ENCODE data around the gene PPM1J. TPM values are rescaled to one million over a fixed set of nuclear protein-coding genes. Genes with fewer than 3 reads are reported as not detected.
A peak's percentile ranks its signal among the peaks of the same experiment; 100 is the strongest.

Gene PPM1J
- total RNA-seq, 1 donor from 2014 or later, result 2.1 TPM

- Histone ChIP-seq H3K27me3 (ENCODE audit: control insufficient read depth, insufficient read depth, low read length) (no peaks in the 10 kb centered on the region), H3K36me3 (ENCODE audit: control insufficient read depth, insufficient read depth, low read length) (no peaks in the 10 kb centered on the region), H3K4me3 (ENCODE audit: low read depth, low read length) (no peak overlapping the region)
- TF ChIP-seq CTCF (IDR thresholded peaks at IDR 0.05; ENCODE audit: insufficient read depth, low read length, poor library complexity, severe bottlenecking), result no peak
- DNase-seq (ENCODE audit: low read depth), result no peak
Observed at GRCh38 chr1:112754116-112754628, 39.0 kb upstream of the PPM1J start.

GRCh38 chr1:112748396-112748795, 33.3 kb upstream of the PPM1J start:
- TF ChIP-seq CTCF (IDR thresholded peaks at IDR 0.05; ENCODE audit: insufficient read depth, low read length, poor library complexity, severe bottlenecking), result no peak
- H3K4me3 ChIP-seq (ENCODE audit: low read depth, low read length), result no peak overlapping the region
- no peak for DNase-seq (ENCODE audit: low read depth)
- H3K36me3 ChIP-seq (ENCODE audit: control insufficient read depth, insufficient read depth, low read length), result no peaks in the 10 kb centered on the region
- H3K27me3 ChIP-seq (ENCODE audit: control insufficient read depth, insufficient read depth, low read length), result peaks cover 10% of the 10 kb centered on the region

GRCh38 chr1:112744009-112744578, 29.0 kb upstream of the PPM1J start:
- no peak for DNase-seq (ENCODE audit: low read depth)

GRCh38 chr1:112743174-112744008, 28.3 kb upstream of the PPM1J start:
- no peaks in the 10 kb centered on the region for H3K36me3 ChIP-seq (ENCODE audit: control insufficient read depth, insufficient read depth, low read length)
- H3K4me3 ChIP-seq (ENCODE audit: low read depth, low read length), result peak overlapping the region; percentile 32
- peaks cover 10% of the 10 kb centered on the region for H3K27me3 ChIP-seq (ENCODE audit: control insufficient read depth, insufficient read depth, low read length)
- DNase-seq (ENCODE audit: low read depth), result no peak
- no peak for TF ChIP-seq CTCF (IDR thresholded peaks at IDR 0.05; ENCODE audit: insufficient read depth, low read length, poor library complexity, severe bottlenecking)

More at GRCh38 chr1:112744009-112744578, 29.0 kb upstream of the PPM1J start:
- Histone ChIP-seq H3K27me3 (ENCODE audit: control insufficient read depth, insufficient read depth, low read length) (peaks cover 10% of the 10 kb centered on the region), H3K4me3 (ENCODE audit: low read depth, low read length) (peak overlapping the region; percentile 32), H3K36me3 (ENCODE audit: control insufficient read depth, insufficient read depth, low read length) (no peaks in the 10 kb centered on the region)
- peak; percentile 67 for TF ChIP-seq CTCF (IDR thresholded peaks at IDR 0.05; ENCODE audit: insufficient read depth, low read length, poor library complexity, severe bottlenecking)

GRCh38 chr1:112737573-112737972, 22.4 kb upstream of the PPM1J start:
- no peak overlapping the region for H3K4me3 ChIP-seq (ENCODE audit: low read depth, low read length)
- DNase-seq (ENCODE audit: low read depth), result no peak
- H3K27me3 ChIP-seq (ENCODE audit: control insufficient read depth, insufficient read depth, low read length), result no peaks in the 10 kb centered on the region
- H3K36me3 ChIP-seq (ENCODE audit: control insufficient read depth, insufficient read depth, low read length), result no peaks in the 10 kb centered on the region
- TF ChIP-seq CTCF (IDR thresholded peaks at IDR 0.05; ENCODE audit: insufficient read depth, low read length, poor library complexity, severe bottlenecking), result no peak

Measured in kidney epithelial cell (primary cell).